ENCODE results near the gene TMX1. TPM values are rescaled to one million over a fixed set of nuclear protein-coding genes. Genes with fewer than 3 reads are reported as not detected.

The TMX1 gene
- total and polyA plus RNA-seq, 10 of the 15 experiments (the other 5 are each of a cell fraction or from before 2014, with no cell fraction given) = 29.1 to 152 (median 52.0) TPM

- no peaks in the 10 kb centered on the region for H3K27me3 ChIP-seq (replicated peaks in 1 of 2; ENCODE audit: control insufficient read depth in 2 of 2, insufficient read depth in 2 of 2, low read length in 1 of 2)
- in situ Hi-C loops (cut with MboI) (no loop called here), intact Hi-C loops (cut with micrococcal nuclease; ENCODE audit: unreplicated experiment) (no loop called here)
- peak overlapping the region; percentile 84 for H3K4me2 ChIP-seq (ENCODE audit: control insufficient read depth, insufficient read depth)
- CTCF ChIA-PET = no interaction called here
- FAIRE-seq (no peak), ATAC-seq (no peak), DNase-seq (ENCODE audit: low read depth, low spot score) (no peak)
- H3K4me3 ChIP-seq = peak overlapping the region; percentile 93
- H4K20me1 ChIP-seq (ENCODE audit: control insufficient read depth, insufficient read depth) = no peaks in the 10 kb centered on the region
- peak overlapping the region; percentile 97 for H3K9ac ChIP-seq (ENCODE audit: control insufficient read depth, insufficient read depth, low read length)
- H3K4me1 ChIP-seq (ENCODE audit: control insufficient read depth, insufficient read depth, low read length) = peaks cover 7% of the 10 kb centered on the region
- H3K79me2 ChIP-seq (ENCODE audit: control insufficient read depth, insufficient read depth, low read length) = peaks cover 65% of the 10 kb centered on the region
- BruUV-seq (replicated peaks) = no TSS peak
- H2AFZ ChIP-seq (ENCODE audit: control insufficient read depth, low read depth, low read length) = peak overlapping the region; percentile 93; the same call in 1 of the 2 replicates
- POLR2A ChIA-PET = interaction anchor here (0.6 to 1.5 kb wide), 2 partner anchors 9 to 82 kb away, joined by 3 read pairs; no protein-coding TSS in a partner anchor
- H3K36me3 ChIP-seq (ENCODE audit: control insufficient read depth in 2 of 2, insufficient read depth in 2 of 2, low read length in 1 of 2) = peaks cover 0 to 4% of the 10 kb centered on the region in 2 experiments; a peak in 1 of 4 replicates
- 0% methylated on average over 10 of the region's 10 CpGs for WGBS (ENCODE audit: insufficient coverage, insufficient replicate concordance, low lambda C conversion rate, missing lambda C conversion rate)
- peak overlapping the region; percentile 90 for H3K27ac ChIP-seq (ENCODE audit: control insufficient read depth, insufficient read depth)
- SMC1A ChIA-PET (ENCODE audit: uncharacterized antibody, unreplicated experiment) = no interaction called here
- TF ChIP-seq EGR1 (IDR thresholded peaks at IDR 0.05; ENCODE audit: borderline replicate concordance in 1 of 2, low read depth in 2 of 2, low read length in 2 of 2) (no peak), KLF5 (IDR thresholded peaks at IDR 0.05; ENCODE audit: partially characterized antibody) (no peak), ZNF207 (IDR thresholded peaks at IDR 0.05; ENCODE audit: borderline replicate concordance) (no peak), CBX3 (IDR thresholded peaks at IDR 0.05; ENCODE audit: borderline replicate concordance, low read depth) (no peak), PAX5 (IDR thresholded peaks at IDR 0.05; ENCODE audit: borderline replicate concordance, low read depth, low read length) (no peak)
- TF ChIP-seq, protein P1, sequence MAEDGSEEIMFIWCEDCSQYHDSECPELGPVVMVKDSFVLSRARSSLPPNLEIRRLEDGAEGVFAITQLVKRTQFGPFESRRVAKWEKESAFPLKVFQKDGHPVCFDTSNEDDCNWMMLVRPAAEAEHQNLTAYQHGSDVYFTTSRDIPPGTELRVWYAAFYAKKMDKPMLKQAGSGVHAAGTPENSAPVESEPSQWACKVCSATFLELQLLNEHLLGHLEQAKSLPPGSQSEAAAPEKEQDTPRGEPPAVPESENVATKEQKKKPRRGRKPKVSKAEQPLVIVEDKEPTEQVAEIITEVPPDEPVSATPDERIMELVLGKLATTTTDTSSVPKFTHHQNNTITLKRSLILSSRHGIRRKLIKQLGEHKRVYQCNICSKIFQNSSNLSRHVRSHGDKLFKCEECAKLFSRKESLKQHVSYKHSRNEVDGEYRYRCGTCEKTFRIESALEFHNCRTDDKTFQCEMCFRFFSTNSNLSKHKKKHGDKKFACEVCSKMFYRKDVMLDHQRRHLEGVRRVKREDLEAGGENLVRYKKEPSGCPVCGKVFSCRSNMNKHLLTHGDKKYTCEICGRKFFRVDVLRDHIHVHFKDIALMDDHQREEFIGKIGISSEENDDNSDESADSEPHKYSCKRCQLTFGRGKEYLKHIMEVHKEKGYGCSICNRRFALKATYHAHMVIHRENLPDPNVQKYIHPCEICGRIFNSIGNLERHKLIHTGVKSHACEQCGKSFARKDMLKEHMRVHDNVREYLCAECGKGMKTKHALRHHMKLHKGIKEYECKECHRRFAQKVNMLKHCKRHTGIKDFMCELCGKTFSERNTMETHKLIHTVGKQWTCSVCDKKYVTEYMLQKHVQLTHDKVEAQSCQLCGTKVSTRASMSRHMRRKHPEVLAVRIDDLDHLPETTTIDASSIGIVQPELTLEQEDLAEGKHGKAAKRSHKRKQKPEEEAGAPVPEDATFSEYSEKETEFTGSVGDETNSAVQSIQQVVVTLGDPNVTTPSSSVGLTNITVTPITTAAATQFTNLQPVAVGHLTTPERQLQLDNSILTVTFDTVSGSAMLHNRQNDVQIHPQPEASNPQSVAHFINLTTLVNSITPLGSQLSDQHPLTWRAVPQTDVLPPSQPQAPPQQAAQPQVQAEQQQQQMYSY (CRISPR knock-in tag; IDR thresholded peaks at IDR 0.05) = no peak
- RAD21 ChIA-PET (ENCODE audit: unreplicated experiment) = interaction anchor here (1.8 kb wide), 1 partner anchor 380 kb away, joined by 4 read pairs; no protein-coding TSS in a partner anchor
- H3K9me3 ChIP-seq (replicated peaks; ENCODE audit: control insufficient read depth, insufficient read depth, low read length) = no peaks in the 10 kb centered on the region
These were observed 845 bp downstream of the TMX1 start for GRCh38 chr14:51240804-51241380.
